IPS-20b (cell line): ENCODE data around the gene LSP1.

Experiments used
- H3K27ac ChIP-seq: one replicate; pipeline ENCODE4 v1.5.1; 2013; ENCODE audit warnings: low read length
- H3K27me3 ChIP-seq: 2 replicates; pipeline ENCODE4 v1.6.1; 2013; ENCODE audit warnings: mild to moderate bottlenecking, low read length, inconsistent platforms; ENCODE audit not compliant: insufficient read depth
- H3K36me3 ChIP-seq: 2 replicates; pipeline ENCODE4 v1.6.1; 2013; ENCODE audit warnings: low read depth, mild to moderate bottlenecking, inconsistent platforms, low read length, moderate library complexity; ENCODE audit not compliant: insufficient read depth
- H3K4me1 ChIP-seq: 2 replicates; pipeline ENCODE4 v1.6.1; 2013; ENCODE audit warnings: mild to moderate bottlenecking, control low read depth, inconsistent platforms, low read length, moderate library complexity; ENCODE audit not compliant: insufficient read depth
- H3K4me3 ChIP-seq: 2 replicates; pipeline ENCODE4 v1.5.1; 2013; ENCODE audit warnings: mild to moderate bottlenecking, low read length, inconsistent platforms
- H3K9ac ChIP-seq: 2 replicates; pipeline ENCODE4 v1.6.1; 2013; ENCODE audit warnings: low read depth, mild to moderate bottlenecking, inconsistent platforms, low read length, moderate library complexity
- H3K9me3 ChIP-seq: 2 replicates; pipeline ENCODE4 v1.6.1; 2013; ENCODE audit warnings: mild to moderate bottlenecking, low read depth, low read length, inconsistent platforms; ENCODE audit not compliant: insufficient read depth

LSP1 gene

DNA sequence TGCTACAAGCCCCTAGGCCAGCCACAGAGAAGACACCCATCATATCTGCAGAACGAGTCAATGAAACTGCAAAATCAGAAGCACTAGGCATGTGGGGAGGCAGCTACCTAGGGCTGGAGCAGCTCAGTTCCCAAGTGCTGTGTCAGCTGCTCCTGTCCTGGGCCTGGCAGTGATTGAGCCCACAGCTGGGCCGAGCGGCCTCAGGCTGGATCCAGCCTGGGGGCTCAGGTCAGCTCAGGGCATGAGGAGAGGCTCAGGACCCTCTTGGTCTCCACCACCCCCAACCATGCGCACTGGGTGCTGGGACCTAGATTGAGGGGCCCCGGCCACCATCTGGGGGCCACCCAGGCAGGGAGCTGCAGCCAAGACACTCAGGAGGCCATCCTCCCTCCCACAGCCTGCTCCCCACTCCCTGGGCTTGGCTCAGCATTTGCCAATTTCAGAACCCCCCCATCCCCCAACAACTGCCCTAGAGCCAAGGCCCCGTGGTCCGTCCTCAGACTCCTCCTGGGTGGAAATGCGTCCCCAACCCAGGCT lies 64.2 kb downstream of the LSP1 start:
- Histone ChIP-seq H3K27me3 (no peaks in the 10 kb centered on the region), H3K9ac (no peak overlapping the region), H3K36me3 (no peaks in the 10 kb centered on the region), H3K4me3 (no peak overlapping the region), H3K4me1 (no peaks in the 10 kb centered on the region), H3K9me3 (no peaks in the 10 kb centered on the region), H3K27ac (no peak overlapping the region)

- Histone ChIP-seq H3K27ac (no peak overlapping the region), H3K36me3 (no peaks in the 10 kb centered on the region), H3K9ac (no peak overlapping the region), H3K9me3 (no peaks in the 10 kb centered on the region), H3K27me3 (no peaks in the 10 kb centered on the region), H3K4me3 (no peak overlapping the region), H3K4me1 (no peaks in the 10 kb centered on the region)
These were observed 64.9 kb downstream of the LSP1 start for GRCh38 chr11:1917523-1918435.

DNA sequence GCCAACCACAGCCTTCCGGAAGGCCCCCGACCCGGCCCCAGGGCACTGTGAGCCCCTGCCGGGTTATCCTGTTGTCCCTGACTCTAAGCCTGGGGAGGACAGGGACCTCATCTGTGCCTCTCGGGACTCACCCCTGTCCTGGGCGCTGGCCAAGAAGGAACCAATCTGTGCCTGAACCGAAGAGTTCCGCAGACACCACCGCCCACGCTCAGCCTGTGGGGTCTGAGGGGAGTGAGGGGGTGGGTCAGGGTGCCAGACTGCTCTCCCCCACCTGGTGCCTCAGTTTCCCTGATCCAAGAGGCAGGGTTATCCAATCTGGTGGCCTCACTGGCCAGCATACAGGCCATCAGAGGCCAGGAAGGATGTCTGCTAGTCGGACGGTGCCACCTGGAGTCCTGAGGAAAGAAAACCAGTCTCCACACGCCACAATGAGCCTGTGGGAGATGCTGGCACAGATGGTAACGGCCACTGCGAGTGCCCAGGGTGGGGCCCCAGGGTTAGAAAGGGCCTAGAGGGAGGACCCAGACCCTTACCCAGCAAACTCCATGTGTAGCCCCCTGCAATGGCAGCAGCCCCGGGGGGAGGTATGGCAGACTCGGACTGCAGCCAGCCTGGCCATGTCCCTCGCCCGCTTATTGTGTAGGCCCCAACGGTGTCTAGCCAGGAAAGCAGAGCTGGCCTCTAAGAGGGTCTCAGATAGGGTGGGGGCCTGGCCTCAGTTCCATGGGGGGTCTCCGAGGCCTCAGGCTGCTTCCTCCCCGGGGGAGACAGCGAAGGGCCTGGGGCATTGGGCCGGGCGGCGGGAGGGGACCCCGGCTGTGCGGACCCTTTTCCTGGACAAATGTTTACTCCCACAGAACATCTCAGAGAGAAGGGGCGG lies 65.8 kb downstream of the LSP1 start:
- no peaks in the 10 kb centered on the region for H3K9me3 ChIP-seq
- no peaks in the 10 kb centered on the region for H3K27me3 ChIP-seq
- no peaks in the 10 kb centered on the region for H3K36me3 ChIP-seq
- H3K4me1 ChIP-seq: no peaks in the 10 kb centered on the region
- no peak overlapping the region for H3K27ac ChIP-seq
- H3K4me3 ChIP-seq: no peak overlapping the region
- H3K9ac ChIP-seq: no peak overlapping the region

- no peak within 1 kb of the TSS for H3K9ac ChIP-seq
- no peak within 1 kb of the TSS for H3K27ac ChIP-seq
- no peaks in the 10 kb centered on the region for H3K36me3 ChIP-seq
- H3K27me3 ChIP-seq: no peaks in the 10 kb centered on the region
- no peaks in the 10 kb centered on the region for H3K9me3 ChIP-seq
- H3K4me1 ChIP-seq: no peaks in the 10 kb centered on the region
- H3K4me3 ChIP-seq: no peak within 1 kb of the TSS
These were observed 66.7 kb downstream of the LSP1 start, which contains the start of gene TNNT3 for GRCh38 chr11:1919391-1920127. TNNT3 (plus strand) TSS chr11:1919703; CDS start chr11:1922875, 3,172 bp downstream.

- Histone ChIP-seq H3K4me1 (no peaks in the 10 kb centered on the region), H3K27me3 (no peaks in the 10 kb centered on the region), H3K9me3 (no peaks in the 10 kb centered on the region), H3K27ac (no peak overlapping the region), H3K4me3 (no peak overlapping the region), H3K9ac (no peak overlapping the region), H3K36me3 (no peaks in the 10 kb centered on the region)
These were observed 67.4 kb downstream of the LSP1 start for GRCh38 chr11:1920128-1920908.

GRCh38 chr11:1920909-1921573 lies 68.2 kb downstream of the LSP1 start:
- Histone ChIP-seq H3K4me1 (no peaks in the 10 kb centered on the region), H3K9ac (no peak overlapping the region), H3K9me3 (no peaks in the 10 kb centered on the region), H3K36me3 (no peaks in the 10 kb centered on the region), H3K4me3 (no peak overlapping the region), H3K27ac (no peak overlapping the region), H3K27me3 (no peaks in the 10 kb centered on the region)

- no peaks in the 10 kb centered on the region for H3K36me3 ChIP-seq
- no peak overlapping the region for H3K4me3 ChIP-seq
- no peaks in the 10 kb centered on the region for H3K4me1 ChIP-seq
- H3K27ac ChIP-seq: no peak overlapping the region
- no peak overlapping the region for H3K9ac ChIP-seq
- no peaks in the 10 kb centered on the region for H3K27me3 ChIP-seq
- H3K9me3 ChIP-seq: no peaks in the 10 kb centered on the region
These were observed 68.8 kb downstream of the LSP1 start for GRCh38 chr11:1921574-1922141.

- no peak overlapping the region for H3K27ac ChIP-seq
- no peaks in the 10 kb centered on the region for H3K36me3 ChIP-seq
- H3K9me3 ChIP-seq: no peaks in the 10 kb centered on the region
- H3K9ac ChIP-seq: no peak overlapping the region
- H3K4me3 ChIP-seq: no peak overlapping the region
- no peaks in the 10 kb centered on the region for H3K27me3 ChIP-seq
- no peaks in the 10 kb centered on the region for H3K4me1 ChIP-seq
These were observed 69.7 kb downstream of the LSP1 start for GRCh38 chr11:1922481-1923081.

DNA sequence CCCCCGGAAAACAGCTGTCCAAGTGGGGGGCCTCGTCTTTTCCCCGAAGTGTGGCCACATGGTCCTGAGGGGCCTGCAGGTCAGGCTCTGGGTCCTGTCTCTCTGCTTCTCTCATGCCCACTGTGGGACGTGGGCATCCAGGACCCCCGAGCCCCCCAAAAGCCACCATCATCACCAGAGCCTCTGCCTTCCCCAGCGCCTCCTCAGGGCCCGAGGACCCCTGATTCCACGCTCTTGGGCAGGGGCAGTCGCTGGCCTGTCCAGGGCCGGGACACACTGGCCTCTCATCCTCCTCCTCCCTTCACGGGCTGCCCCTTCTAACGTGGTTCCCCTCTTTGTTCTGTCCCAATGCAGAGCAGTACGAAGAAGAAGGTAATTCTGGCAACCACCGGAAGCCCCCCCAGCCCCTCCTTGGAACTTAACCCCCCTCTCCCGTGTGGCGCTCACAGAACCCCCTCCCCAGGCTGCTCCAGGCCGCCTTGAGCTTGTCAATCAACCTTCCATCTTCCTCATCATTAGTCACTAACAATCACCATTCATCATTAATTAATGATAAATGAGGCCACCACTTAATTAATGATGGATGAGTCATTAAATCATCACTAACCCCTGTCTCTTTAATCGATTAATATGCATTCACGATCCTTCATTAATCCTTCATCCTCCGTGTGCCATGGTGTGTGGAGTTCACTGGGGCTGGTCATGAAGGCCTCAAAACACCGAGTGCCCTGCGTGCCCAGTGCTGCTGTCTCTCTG lies 70.5 kb downstream of the LSP1 start:
- H3K4me1 ChIP-seq: no peaks in the 10 kb centered on the region
- no peak overlapping the region for H3K27ac ChIP-seq
- no peak overlapping the region for H3K9ac ChIP-seq
- no peak overlapping the region for H3K4me3 ChIP-seq
- H3K9me3 ChIP-seq: no peaks in the 10 kb centered on the region
- no peaks in the 10 kb centered on the region for H3K36me3 ChIP-seq
- no peaks in the 10 kb centered on the region for H3K27me3 ChIP-seq
